Measurements from ENCODE around the gene CNP.
A peak's percentile ranks its signal among the peaks of the same experiment; 100 is the strongest.
"Not testable (repeated sequence)": the region's sequence is repeated elsewhere in the genome, so short reads cannot be mapped to it uniquely, and the experiment has no call there.

Gene CNP

GRCh38 chr17:42002792-42003301 lies 36.3 kb downstream of the CNP start:
- no peak for DNase-seq (ENCODE audit: low read depth in 2 of 2)

DNA sequence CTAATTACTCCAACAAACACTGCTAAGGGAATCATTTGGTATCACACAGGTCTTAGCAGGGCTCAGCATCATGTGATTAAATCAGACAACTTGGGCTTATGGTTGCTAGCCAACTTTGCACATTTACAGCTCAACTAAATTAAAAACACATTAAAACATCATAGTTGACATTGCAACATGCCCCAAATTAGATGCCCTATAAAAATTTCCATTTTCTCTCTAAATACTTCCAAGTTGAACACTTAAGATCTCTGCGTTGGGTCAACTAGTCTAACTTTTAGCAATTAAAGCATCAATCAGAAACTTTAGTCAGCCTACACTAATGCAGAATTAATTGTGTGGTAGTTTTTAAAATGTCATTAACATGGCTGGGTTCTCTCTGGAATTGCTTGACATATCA lies 38.6 kb downstream of the CNP start:
- DNase-seq (ENCODE audit: low read depth in 2 of 2), result no peak

- no peak for DNase-seq (ENCODE audit: low read depth in 2 of 2)
Measured at GRCh38 chr17:42009170-42009569, 42.6 kb downstream of the CNP start.

DNA sequence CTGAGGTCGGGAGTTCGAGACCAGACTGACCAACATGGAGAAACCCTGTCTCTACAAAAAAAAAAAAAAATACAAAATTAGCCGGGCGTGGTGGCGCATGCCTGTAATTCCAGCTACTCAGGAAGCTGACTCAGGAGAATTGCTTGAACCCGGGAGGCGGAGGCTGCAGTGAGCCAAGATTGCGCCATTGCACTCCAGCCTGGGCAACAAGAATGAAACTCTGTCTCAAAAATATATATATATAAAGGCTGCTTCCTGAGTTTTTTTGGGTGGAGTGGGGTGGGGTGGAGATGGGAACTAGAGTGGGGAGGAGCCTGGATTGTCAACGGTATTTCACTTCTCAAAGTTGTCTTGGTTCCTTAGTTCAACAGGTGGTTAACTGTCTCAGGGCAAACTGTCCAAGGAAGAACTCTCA lies 43.7 kb downstream of the CNP start:
- DNase-seq (ENCODE audit: low read depth in 2 of 2), result not testable (repeated sequence)

DNA sequence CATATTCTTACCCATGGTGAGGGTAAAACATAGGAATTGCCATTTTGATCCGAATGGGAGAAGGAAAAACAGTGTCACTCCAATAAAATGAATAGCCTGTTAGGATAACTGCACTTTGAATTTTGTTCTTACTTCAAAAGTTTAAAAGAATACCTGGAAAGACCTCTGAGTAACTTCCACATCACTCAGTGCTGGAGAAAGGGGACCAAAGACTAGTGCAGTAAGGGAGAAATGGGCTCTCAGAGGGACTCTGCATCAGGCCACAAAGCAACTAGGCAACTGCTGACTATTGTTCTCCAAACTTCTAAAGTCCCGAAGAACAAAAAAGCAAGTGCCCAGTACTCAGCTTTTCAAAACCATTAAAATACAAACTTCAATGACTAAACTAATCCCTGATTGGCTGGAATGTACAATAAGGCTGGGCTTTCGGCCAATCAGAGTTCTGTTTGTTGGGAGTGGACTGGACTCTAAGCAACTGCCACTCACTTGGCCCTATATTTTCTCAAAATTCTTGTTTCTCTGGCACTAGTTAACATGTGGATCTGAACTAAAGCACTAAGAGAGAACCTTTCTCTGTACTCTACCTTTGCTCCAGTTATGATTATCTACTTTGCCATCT lies 44.4 kb downstream of the CNP start:
- no peak for DNase-seq (ENCODE audit: low read depth in 2 of 2)

- not testable (repeated sequence) for DNase-seq (ENCODE audit: low read depth in 2 of 2)
Measured at GRCh38 chr17:42012363-42012762, 45.8 kb downstream of the CNP start.

- not testable (repeated sequence) for DNase-seq (ENCODE audit: low read depth in 2 of 2)
Measured at GRCh38 chr17:42013740-42014139, 47.1 kb downstream of the CNP start.

DNA sequence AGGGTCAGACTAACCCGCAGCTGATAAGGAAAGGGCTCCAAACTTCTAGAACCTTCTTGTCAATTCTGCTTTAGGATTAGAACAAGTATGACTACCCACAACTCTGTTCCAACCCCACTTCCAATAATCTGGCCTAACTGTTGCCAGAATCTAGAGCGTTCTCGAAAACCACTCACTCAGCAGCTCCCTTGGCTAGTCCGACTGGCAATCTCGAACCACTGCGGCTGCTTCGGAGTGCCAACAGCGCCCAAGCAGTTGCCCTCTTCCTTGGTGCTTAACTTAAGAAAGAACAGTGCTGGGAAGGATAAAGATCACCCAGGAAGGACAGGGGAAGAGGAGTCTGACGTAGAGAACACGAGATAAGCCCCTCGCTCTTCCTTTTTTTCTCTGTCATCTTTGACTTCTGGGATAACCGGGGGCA lies 49.8 kb downstream of the CNP start:
- DNase-seq (ENCODE audit: low read depth in 2 of 2), result no peak

DNA sequence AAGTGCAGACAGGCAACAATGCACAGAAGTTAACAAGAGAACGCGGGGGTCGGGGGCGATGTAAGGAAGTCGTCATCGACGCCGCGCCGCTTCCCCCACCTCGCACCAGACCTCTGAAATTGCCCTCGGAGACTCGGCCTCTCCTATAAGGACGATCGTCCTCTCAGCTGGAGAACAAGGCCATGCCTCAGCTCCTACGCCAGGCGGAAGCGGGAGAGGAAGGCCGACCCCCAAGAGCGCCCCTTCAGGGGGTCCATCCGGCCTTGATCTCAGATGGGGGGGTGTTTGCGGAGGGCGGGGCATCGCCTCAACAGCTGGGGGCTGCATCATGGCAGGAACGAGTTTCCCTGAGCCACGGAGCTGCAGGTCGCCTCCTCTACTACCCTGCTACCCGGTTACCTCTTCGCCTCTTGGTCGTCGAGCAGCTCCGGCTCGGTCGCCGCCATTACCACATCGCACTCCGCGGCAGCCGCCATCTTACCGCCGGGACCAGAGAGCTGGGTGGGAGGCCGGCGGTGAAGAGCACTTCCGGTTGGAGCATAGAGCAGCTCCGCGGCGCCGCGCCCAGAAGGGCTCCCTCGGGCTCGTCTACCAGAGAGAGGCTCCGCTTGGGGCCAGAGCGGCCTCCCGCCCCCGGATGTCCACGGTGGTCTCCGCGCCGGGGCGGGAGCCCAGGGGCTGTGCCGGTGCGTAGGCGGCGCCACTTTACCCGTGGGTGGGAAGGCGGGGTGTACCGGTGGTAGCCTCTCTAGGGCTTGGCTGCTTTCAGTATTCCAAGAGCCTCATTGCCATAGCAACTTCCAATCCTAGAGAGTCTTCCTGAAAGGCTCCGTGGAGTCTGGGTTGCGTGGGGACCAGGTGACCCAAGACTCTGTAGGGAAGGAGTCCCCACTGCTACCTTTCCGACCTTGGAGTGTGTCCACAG lies 50.6 kb downstream of the CNP start, which contains the start of gene DNAJC7:
Gene DNAJC7, minus strand, starts transcription at position 499 of the 925 bp plus-strand sequence. Its CDS starts 23 bp downstream, at position 476.
- DNase-seq (ENCODE audit: low read depth in 2 of 2), result peak; percentile 89 to 90

- DNase-seq (ENCODE audit: low read depth in 2 of 2), result no peak
Measured at GRCh38 chr17:42017866-42018200, 51.2 kb downstream of the CNP start.

GRCh38 chr17:42018339-42018738 lies 51.7 kb downstream of the CNP start:
- no peak for DNase-seq (ENCODE audit: low read depth in 2 of 2)

- DNase-seq (ENCODE audit: low read depth in 2 of 2), result no peak
Measured at GRCh38 chr17:42018988-42019387, 52.4 kb downstream of the CNP start.

GRCh38 chr17:42019509-42020404 lies 53.2 kb downstream of the CNP start, which contains the start of gene NKIRAS2:
TSS of gene NKIRAS2 (plus strand) at chr17:42020090. CDS start at chr17:42021578, 1,488 bp downstream.
- peak; percentile 93 to 94 for DNase-seq (ENCODE audit: low read depth in 2 of 2)

DNA sequence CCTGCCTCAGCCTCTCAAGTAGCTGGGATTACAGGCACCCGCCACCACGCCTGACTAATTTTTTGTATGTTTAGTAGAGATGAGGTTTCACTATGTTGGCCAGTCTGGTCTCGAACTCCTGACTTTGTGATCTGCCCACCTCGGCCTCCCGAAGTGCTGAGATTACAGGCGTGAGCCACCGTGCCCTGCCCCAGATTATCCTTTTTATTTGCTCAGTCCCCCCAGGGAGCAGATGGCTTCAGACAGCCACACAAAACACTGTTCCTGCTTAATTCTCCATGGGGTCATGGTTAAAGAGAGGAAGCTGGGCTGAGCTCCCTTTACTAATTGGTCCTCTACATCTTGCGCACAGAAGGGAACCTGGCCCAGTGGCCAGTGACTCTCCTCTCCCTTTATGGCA lies 54.2 kb downstream of the CNP start:
- not testable (repeated sequence) for DNase-seq (ENCODE audit: low read depth in 2 of 2)

GRCh38 chr17:42023524-42024349 lies 57.1 kb downstream of the CNP start:
- DNase-seq (ENCODE audit: low read depth in 2 of 2), result no peak

GRCh38 chr17:42025191-42025579 lies 58.6 kb downstream of the CNP start:
- no peak for DNase-seq (ENCODE audit: low read depth in 2 of 2)

DNA sequence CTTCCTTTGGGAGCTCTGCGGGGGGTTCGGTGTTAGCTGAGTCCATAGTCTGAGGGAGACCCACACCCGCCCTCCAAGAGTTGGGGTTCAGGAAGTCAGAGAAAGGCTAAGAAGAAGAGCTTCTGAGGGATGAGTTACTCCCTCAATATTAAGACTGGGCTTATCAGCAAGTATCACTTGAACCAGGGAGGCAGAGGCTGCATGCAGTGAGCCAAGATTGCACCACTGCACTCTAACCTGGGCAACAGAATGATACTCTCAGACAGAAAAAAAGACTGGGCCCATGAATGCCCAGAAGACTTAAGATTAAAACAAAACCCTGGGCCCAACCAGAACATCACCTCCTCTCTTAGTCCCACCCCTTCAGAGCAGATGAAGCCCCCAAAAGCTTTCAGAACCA lies 59.3 kb downstream of the CNP start:
- no peak for DNase-seq (ENCODE audit: low read depth in 2 of 2)

GRCh38 chr17:42026857-42027589 lies 60.4 kb downstream of the CNP start:
- no peak for DNase-seq (ENCODE audit: low read depth in 2 of 2)

Measured in stimulated activated CD8-positive, alpha-beta memory T cell treated with anti-CD3 and anti-CD28 coated beads, Interleukin-15, amount 100 ng/mL, for 48 hours (primary cell).